ENCODE results near the gene FXYD2. TPM values are rescaled to one million over a fixed set of nuclear protein-coding genes. Genes with fewer than 3 reads are reported as not detected.

FXYD2 gene
- total and polyA plus RNA-seq, 2 donors (not counting 3 experiments of a cell fraction or from before 2014, with no cell fraction given): 0.99 to 1.8 TPM

DNA sequence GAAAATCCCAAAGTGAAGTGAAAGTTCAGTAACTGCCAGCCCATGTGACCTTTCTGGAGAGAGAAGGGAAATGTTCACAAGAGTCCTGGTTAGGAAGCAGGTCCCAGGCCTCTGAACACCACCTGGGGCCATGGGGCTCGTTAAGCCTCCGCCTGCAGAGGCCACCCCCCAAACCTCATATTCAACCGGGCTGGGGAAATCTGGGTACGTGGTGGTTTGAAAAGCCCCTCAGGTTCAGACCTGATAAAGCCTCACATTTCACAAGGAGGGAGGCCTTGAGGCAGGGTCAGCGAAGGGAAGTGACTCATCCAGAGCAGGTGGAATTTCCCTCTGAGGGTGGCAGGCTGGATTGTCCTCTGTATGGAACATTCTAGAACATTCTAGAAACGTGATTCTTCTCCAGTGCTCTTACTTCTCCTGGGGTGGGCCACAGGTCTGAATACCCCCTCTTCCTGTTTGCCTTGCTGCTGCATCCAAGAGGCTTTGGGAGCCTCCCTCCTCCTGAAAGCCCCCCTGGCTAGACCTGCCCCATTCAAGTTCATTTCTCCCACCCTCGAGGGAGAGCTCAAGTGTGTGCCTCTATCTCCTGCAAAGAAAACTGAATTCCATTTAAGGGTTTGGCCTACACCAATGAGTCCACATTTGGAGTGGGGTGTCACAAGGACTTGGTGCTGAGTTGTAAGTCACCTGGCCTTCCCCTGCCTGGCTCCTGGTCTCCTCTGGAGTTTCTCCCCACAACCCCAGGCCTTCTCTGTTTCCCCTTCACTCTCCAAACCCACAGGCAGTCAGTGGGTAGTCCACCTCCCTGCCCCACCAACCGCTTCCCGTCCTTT lies 6.3 kb downstream of the FXYD2 start:
- Histone ChIP-seq H3K4me3 (replicated peaks in 1 of 3; ENCODE audit: insufficient read depth in 1 of 3, low read depth in 1 of 3, low read length in 3 of 3) (no peak overlapping the region), H4K20me1 (replicated peaks; ENCODE audit: control insufficient read depth, extremely low read depth, insufficient read depth, low read length) (no peaks in the 10 kb centered on the region), H2AFZ (ENCODE audit: low read depth, low read length) (peak overlapping the region; percentile 44), H3K4me1 (ENCODE audit: control insufficient read depth, extremely low read depth, insufficient read depth, low read length) (peaks cover 19% of the 10 kb centered on the region), H3K9me1 (replicated peaks; ENCODE audit: control insufficient read depth, extremely low read depth, insufficient read depth, low read length) (no peaks in the 10 kb centered on the region), H3K9ac (replicated peaks; ENCODE audit: extremely low read depth, insufficient read depth, low read length) (no peak overlapping the region), H3K4me2 (ENCODE audit: insufficient read depth, low read length) (no peak overlapping the region), H3K79me2 (ENCODE audit: control insufficient read depth, insufficient read depth, low read length) (no peaks in the 10 kb centered on the region), H3K9me3 (replicated peaks; ENCODE audit: control insufficient read depth, insufficient read depth, low read length) (no peaks in the 10 kb centered on the region), H3K27me3 (ENCODE audit: control insufficient read depth in 2 of 2, insufficient read depth in 2 of 2, low read length in 2 of 2) (peaks cover 0 to 1% of the 10 kb centered on the region in 2 experiments), H3K27ac (ENCODE audit: insufficient read depth, low read depth, low read length) (peak overlapping the region; percentile 65), H3K36me3 (ENCODE audit: control insufficient read depth in 2 of 2, extremely low read depth in 1 of 2, insufficient read depth in 2 of 2, low read length in 2 of 2) (no peaks in the 10 kb centered on the region)
- TF ChIP-seq GATA2 (IDR thresholded peaks at IDR 0.05; ENCODE audit: insufficient read depth, insufficient read length, low read depth, low read length): no peak
- TF ChIP-seq POLR2A (IDR thresholded peaks at IDR 0.05; ENCODE audit: low read depth, low read length): no peak
- no peak for TF ChIP-seq EZH2 (IDR thresholded peaks at IDR 0.05; ENCODE audit: borderline replicate concordance, low read depth, low read length, severe bottlenecking)
- TF ChIP-seq JUN (IDR thresholded peaks at IDR 0.05; ENCODE audit: borderline replicate concordance, insufficient read depth, insufficient read length, low read depth): peak; percentile 51
- TF ChIP-seq, protein P1, sequence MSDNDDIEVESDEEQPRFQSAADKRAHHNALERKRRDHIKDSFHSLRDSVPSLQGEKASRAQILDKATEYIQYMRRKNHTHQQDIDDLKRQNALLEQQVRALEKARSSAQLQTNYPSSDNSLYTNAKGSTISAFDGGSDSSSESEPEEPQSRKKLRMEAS (IDR thresholded peaks at IDR 0.05; ENCODE audit: insufficient read depth, insufficient read length): no peak
- TF ChIP-seq FOS (IDR thresholded peaks at IDR 0.05; ENCODE audit: borderline replicate concordance, insufficient read depth, low read length): peak; percentile 68
- CTCF ChIA-PET: interaction anchor here (0.7 to 12.2 kb wide), 46 partner anchors 9 to 587 kb away, joined by 3 to 520 read pairs (median 4); partner anchors contain the start of genes IL10RA, PCSK7 and TMPRSS13
- dilution Hi-C loops (cut with MboI; ENCODE audit: extremely low pct_ligation_motif_present, low sequenced_read_pairs) (no loop called here), intact Hi-C loops (cut with micrococcal nuclease) (loop anchor here (10.0 kb wide), 1 partner anchor 583 kb away; the partner anchor contains the start of genes PCSK7 and RNF214)
- FAIRE-seq: no peak
- POLR2A ChIA-PET: interaction anchor here (1.6 kb wide), 1 partner anchor 129 kb away, joined by 4 read pairs; no protein-coding TSS in a partner anchor
- no TSS peak for BruUV-seq (replicated peaks)
- DNase-seq (ENCODE audit: low read depth, low spot score): peak; percentile 73

All from endothelial cell of umbilical vein (primary cell).